Parathyroid adenoma (tissue), 2 donors: Measurements from ENCODE around the gene ZNF462.
"Not testable (repeated sequence)": the region's sequence is repeated elsewhere in the genome, so short reads cannot be mapped to it uniquely, and the experiment has no call there.

Source experiments
- H2AFZ ChIP-seq: fragments of 300-600 bp; sonication (generic); one replicate; pipeline ENCODE4 v1.7.0; 2017; ENCODE audit warnings: antibody characterized with exemption, mild to moderate bottlenecking
- H3K27ac ChIP-seq: fragments of 300-600 bp; sonication (generic); one replicate; pipeline ENCODE4 v1.7.0; 2017
- H3K27me3 ChIP-seq: fragments of 300-600 bp; sonication (generic); one replicate; pipeline ENCODE4 v1.7.0; 2017; ENCODE audit warnings: low read length; ENCODE audit not compliant: control insufficient read depth, insufficient read depth
- H3K36me3 ChIP-seq: fragments of 300-600 bp; sonication (generic); one replicate; pipeline ENCODE4 v1.7.0; 2017; ENCODE audit warnings: low read length; ENCODE audit not compliant: control insufficient read depth, insufficient read depth
- H3K4me1 ChIP-seq: fragments of 300-600 bp; sonication (generic); one replicate; pipeline ENCODE4 v1.7.0; 2017; ENCODE audit warnings: control low read depth
- H3K4me2 ChIP-seq: fragments of 300-600 bp; sonication (generic); one replicate; pipeline ENCODE4 v1.7.0; 2017; ENCODE audit warnings: low read length
- H3K4me3 ChIP-seq: fragments of 300-600 bp; sonication (generic); one replicate; pipeline ENCODE4 v1.7.0; 2017; ENCODE audit warnings: low read depth, low read length
- H3K79me2 ChIP-seq: fragments of 300-600 bp; sonication (generic); one replicate; pipeline ENCODE4 v1.7.0; 2017; ENCODE audit warnings: control low read depth
- H3K9ac ChIP-seq: fragments of 300-600 bp; sonication (generic); one replicate; pipeline ENCODE4 v1.7.0; 2017; ENCODE audit warnings: mild to moderate bottlenecking
- H3K9me3 ChIP-seq: fragments of 300-600 bp; sonication (generic); one replicate; pipeline ENCODE4 v1.7.0; 2017; ENCODE audit warnings: low read length; ENCODE audit not compliant: control insufficient read depth
- CTCF ChIP-seq: fragments of 300-600 bp; sonication (generic); IDR thresholded peaks from one replicate; pipeline ENCODE4 v1.7.0; 2017; ENCODE audit warnings: antibody characterized with exemption, mild to moderate bottlenecking
- donor health status: primary hyperparathyroidism.

ZNF462 gene

GRCh38 chr9:106981396-106982287 is 118.7 kb downstream of the ZNF462 start:
- TF ChIP-seq CTCF: no peak
- H3K9me3 ChIP-seq: no peaks in the 10 kb centered on the region
- H2AFZ ChIP-seq: no peak overlapping the region
- H3K4me2 ChIP-seq: no peak overlapping the region
- no peaks in the 10 kb centered on the region for H3K4me1 ChIP-seq
- H3K36me3 ChIP-seq: no peaks in the 10 kb centered on the region
- H3K79me2 ChIP-seq: no peaks in the 10 kb centered on the region
- H3K27ac ChIP-seq: no peak overlapping the region
- H3K9ac ChIP-seq: no peak overlapping the region
- H3K4me3 ChIP-seq: no peak overlapping the region
- H3K27me3 ChIP-seq: no peaks in the 10 kb centered on the region

- Histone ChIP-seq H3K4me1 (no peaks in the 10 kb centered on the region), H3K27me3 (no peaks in the 10 kb centered on the region), H3K9me3 (no peaks in the 10 kb centered on the region), H3K36me3 (no peaks in the 10 kb centered on the region), H3K27ac (no peak overlapping the region), H3K4me2 (no peak overlapping the region), H2AFZ (no peak overlapping the region), H3K79me2 (no peaks in the 10 kb centered on the region), H3K9ac (no peak overlapping the region), H3K4me3 (no peak overlapping the region)
- TF ChIP-seq CTCF: no peak
Observed at GRCh38 chr9:106982636-106983035, 119.7 kb downstream of the ZNF462 start.

GRCh38 chr9:106983346-106983745 is 120.4 kb downstream of the ZNF462 start:
- Histone ChIP-seq H3K4me3 (no peak overlapping the region), H2AFZ (no peak overlapping the region), H3K4me2 (no peak overlapping the region), H3K27ac (no peak overlapping the region), H3K9ac (no peak overlapping the region), H3K27me3 (no peaks in the 10 kb centered on the region), H3K4me1 (no peaks in the 10 kb centered on the region), H3K79me2 (no peaks in the 10 kb centered on the region), H3K9me3 (no peaks in the 10 kb centered on the region), H3K36me3 (no peaks in the 10 kb centered on the region)
- TF ChIP-seq CTCF: no peak

- H3K4me1 ChIP-seq, H2AFZ ChIP-seq, H3K27ac ChIP-seq, H3K9ac ChIP-seq, H3K4me2 ChIP-seq, H3K9me3 ChIP-seq, H3K27me3 ChIP-seq, H3K36me3 ChIP-seq, H3K4me3 ChIP-seq, H3K79me2 ChIP-seq: not testable (repeated sequence)
Observed at GRCh38 chr9:106989904-106990303, 126.9 kb downstream of the ZNF462 start.

- Histone ChIP-seq H3K4me1 (no peaks in the 10 kb centered on the region), H2AFZ (no peak overlapping the region), H3K4me2 (no peak overlapping the region), H3K79me2 (no peaks in the 10 kb centered on the region), H3K4me3 (no peak overlapping the region), H3K9ac (no peak overlapping the region), H3K36me3 (no peaks in the 10 kb centered on the region), H3K27me3 (no peaks in the 10 kb centered on the region), H3K27ac (no peak overlapping the region), H3K9me3 (no peaks in the 10 kb centered on the region)
- no peak for TF ChIP-seq CTCF
Observed at GRCh38 chr9:106992186-106992585, 129.2 kb downstream of the ZNF462 start.
